Measurements from ENCODE around the gene UMAD1.
"Not testable (repeated sequence)": the region's sequence is repeated elsewhere in the genome, so short reads cannot be mapped to it uniquely, and the experiment has no call there.

The UMAD1 gene

DNA sequence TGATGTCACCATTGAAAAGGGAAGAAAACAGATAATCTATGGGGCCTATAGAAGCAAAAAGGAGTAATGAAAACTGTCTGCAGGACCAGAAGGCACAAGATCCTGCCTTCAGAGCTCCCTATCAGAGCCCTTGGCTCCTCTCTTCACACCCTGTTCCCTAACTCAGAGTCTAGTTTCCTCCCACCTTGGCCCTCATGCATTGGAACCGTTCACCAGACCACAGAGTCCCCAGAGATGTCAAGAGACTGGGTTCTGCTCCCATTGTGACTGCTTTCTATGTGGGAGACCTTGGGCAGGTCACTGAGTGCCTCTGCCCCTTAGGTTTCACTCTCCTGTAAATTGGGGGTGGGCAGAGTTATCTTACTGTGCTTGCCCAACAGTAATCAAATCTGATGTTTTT, 158.0 kb downstream of the UMAD1 start:
- DNase-seq (ENCODE audit: low spot score): no peak

DNA sequence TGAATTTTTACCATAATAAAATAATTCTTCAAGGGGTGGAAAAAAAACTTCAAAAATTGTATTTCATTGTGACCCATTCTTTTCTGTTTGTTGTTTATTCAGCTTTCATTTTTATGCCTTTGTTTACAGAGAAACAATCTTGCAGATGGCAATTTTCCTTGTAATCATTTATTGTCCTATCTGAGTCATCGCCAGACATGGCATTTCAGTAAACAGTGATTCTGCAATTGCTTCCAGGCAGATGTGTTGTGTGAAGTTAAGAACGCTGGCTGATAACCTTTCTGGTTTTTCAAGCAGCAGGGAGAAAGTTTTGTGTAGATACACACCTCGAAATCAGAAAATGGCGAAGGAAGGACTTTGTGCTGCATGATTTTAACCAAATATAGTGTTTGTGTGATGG, 158.6 kb downstream of the UMAD1 start:
- no peak for DNase-seq (ENCODE audit: low spot score)

DNA sequence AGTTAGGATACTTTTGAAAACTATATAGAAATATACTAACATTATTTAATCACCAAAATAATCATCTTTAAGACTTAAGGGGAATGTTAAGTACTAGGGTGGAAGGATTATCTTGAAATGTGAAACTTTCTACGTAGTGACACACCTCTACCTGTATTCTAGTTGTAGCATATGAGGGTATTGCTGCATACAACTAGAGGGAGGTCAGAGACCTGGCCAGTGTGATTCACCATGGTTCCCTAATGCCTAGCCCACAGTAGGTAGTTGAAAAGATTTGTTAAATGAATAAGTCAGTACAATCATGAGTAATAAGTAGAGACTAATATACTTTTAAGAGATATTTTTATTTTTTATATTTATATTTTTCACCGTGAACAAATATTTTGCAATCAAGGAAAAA, 162.0 kb downstream of the UMAD1 start:
- DNase-seq (ENCODE audit: low spot score): no peak

DNA sequence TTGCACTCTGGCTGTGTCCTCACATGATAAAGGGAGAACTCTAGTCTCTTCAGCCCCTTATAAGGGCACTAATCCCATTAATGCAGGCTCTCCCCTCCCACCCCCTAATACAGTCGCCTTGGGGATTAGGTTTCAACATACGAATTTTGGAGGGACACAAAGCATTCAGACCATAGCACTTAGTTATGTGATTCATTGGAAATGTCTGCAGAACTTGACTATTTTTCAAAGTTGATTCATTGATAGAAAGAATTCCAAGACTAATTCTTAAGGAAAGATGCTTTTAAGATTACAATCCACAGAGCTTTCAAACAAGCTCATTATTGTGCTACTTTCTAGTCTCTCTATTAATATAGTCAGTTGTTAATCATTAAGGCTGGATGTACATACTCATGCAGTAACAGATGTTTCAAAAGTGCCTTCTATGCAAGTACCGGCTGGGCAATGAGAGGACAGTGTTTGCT, 163.2 kb downstream of the UMAD1 start:
- no peak for DNase-seq (ENCODE audit: low spot score)

DNA sequence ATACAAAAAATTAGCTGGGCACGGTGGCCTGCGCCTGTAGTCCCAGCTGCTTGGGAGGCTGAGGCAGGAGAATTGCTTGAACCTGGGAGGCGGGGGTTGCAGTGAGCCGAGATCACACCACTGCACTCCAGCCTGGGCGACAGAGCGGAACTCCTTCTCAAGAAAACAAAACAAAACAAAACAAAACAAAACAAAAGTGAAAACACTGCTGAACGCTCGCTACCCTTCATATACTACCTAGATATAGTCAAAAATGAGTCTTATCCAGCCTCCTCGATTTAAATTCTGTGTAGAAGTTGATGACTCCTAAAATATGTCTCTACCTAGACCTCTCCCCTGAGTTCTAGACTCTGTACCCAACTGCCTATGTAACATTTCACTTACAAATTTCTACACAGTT, 164.3 kb downstream of the UMAD1 start:
- not testable (repeated sequence) for DNase-seq (ENCODE audit: low spot score)

DNA sequence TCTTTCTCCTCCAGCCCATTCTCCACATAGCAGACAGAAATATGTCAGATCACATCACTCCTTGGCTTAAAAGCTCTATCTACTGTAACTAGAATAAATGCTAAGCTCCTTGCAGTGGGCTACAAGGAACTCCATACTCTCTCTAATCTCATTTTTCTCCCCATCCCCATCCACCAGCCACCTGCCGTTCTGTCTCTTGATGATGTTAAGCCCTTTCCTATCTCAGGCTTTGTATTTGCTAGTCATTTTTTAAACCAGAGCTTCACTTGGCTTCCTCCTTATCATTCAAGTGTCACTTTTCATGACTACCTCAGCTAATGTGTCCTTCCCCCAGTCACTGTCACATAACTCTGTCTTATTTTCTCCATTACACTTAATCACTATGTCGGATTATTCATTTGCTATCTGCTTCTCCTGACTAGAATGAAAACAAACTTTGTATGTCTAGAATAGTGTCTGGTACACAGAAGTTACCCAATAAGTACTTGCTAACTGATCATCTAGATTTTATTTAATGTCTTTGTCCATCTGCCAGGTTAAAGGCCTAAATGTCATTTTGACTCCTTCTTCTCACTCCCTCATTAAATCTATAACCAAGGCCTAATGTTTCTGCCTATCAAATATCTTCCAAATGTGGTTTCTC, 165.1 kb downstream of the UMAD1 start:
- DNase-seq (ENCODE audit: low spot score): no peak

DNA sequence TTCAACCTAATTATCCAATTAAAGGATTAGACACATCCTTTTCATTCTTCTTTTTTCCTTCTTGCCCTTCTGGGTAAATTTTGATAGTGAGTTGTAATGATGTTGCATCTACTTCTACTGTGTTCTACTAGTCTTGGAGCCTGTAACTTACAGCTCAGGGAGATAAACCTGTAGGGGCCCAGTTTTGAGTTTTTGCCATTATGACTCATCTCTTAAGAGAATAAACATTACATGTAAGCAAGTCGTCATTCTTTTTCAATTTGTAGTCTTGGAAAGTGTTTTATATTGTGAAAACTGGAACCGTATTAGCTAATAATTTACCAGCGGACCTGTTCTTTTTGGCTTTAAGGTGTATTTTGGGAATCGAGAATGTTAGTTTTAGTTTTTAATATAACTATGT, 167.6 kb downstream of the UMAD1 start:
- DNase-seq (ENCODE audit: low spot score): no peak

DNA sequence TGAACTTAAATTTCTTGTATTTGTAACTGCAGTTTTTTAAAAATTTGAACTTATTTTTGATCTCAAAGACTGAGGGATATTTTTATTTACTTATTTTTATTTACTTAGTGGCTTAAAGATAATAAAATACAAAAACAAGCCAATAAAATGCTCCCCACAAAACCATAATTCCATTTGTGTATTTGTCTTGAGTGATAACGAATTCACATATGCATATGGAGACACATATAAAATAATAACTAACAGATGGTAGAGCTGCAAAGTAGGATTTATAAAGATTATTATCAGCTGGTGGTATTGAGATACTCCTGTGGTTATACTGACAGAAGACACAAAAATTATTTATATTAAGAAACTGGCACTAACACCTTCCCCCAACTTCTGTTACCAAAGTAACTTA, 168.1 kb downstream of the UMAD1 start:
- no peak for DNase-seq (ENCODE audit: low spot score)

DNA sequence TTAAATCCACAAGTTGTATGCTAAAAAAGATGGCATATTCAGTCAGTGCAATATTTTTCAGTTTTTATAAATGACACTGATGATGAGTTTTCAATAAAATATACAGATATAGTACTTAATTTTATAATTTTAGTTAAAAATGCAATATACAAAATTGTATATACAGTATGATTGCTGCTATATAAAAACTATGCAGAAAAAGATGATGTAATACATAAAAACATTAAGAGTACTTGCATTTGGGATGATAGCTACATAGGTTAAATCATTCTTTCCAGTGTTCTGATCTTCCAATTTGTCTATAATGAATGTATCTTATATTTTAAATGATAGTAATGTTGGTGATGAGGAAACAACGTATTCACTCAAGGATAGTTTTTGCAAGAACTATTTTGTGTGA, 169.8 kb downstream of the UMAD1 start:
- DNase-seq (ENCODE audit: low spot score): no peak

DNA sequence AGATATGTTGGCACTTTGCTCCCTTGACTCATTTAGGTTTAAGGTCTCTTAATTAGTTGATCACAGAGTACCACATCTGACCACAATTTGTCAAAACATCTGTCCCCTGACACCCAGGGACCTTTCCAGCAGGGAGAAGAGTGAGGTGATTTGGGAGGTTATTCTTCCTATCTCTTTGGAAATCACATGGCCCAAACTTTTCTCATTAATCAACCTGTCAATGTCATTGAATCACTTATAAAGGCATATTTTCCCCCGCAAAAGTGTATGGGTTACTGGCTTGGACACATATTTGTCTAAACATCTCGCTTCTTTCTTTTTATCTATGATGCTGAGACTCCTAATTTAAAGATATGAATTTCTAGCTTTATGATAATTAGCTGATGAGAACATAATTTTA, 170.3 kb downstream of the UMAD1 start:
- no peak for DNase-seq (ENCODE audit: low spot score)

DNA sequence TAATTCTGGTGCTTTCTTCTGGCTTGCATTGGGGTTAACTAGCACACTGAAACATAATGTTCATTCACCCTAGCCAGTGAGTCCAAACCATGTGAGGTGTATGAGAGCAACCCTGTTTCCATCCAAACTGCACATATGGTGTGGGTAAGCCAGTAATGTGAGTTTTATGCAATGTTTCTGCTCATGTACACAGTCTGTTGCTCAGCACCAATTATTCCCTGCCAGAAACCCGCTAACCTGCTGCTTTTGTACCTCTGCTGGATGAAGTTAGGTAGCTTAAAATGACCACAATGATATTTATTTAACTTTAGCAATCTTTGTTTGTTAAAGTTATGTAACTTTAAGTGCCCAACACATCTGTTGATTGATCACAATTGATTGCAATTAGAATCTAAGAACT, 171.6 kb downstream of the UMAD1 start:
- no peak for DNase-seq (ENCODE audit: low spot score)

DNA sequence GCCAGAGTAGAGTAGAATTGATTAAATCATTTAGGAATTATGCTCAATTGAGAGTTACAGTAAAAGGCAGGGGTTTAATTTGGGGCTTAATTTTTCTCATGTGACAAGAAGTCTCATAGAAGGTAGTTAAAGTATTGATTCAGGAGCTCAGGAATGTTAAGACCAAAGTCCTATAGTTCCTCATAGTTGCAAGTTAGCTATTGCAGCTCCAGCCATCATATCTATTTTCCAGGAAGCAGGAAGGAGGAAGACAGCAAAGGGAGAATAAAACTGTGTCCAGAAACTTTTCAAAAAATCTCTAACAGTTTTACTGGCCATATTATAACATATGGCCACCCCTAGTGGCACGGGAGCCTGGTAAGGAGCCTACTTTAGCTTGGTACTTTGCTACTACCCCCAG, 174.8 kb downstream of the UMAD1 start:
- DNase-seq (ENCODE audit: low spot score): no peak

DNA sequence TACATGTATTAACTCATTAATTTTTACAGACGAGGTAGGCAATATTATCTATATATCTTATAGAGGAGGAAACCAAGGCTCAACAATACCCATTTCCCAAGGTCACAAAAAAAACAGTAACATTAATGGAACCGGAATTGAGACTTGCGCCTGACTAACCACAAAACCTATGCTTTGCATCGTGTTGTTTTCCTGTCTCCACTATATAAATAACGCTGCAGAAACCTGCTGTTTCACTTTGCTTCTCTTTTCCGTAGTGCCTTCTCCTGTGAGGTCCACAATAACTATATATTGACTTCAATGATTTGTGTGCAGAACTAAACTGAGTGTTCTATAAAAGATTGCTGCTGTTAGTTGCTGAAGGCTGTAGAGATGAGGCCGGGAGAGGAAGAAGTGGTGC, 175.5 kb downstream of the UMAD1 start:
- DNase-seq (ENCODE audit: low spot score): peak; percentile 28

DNA sequence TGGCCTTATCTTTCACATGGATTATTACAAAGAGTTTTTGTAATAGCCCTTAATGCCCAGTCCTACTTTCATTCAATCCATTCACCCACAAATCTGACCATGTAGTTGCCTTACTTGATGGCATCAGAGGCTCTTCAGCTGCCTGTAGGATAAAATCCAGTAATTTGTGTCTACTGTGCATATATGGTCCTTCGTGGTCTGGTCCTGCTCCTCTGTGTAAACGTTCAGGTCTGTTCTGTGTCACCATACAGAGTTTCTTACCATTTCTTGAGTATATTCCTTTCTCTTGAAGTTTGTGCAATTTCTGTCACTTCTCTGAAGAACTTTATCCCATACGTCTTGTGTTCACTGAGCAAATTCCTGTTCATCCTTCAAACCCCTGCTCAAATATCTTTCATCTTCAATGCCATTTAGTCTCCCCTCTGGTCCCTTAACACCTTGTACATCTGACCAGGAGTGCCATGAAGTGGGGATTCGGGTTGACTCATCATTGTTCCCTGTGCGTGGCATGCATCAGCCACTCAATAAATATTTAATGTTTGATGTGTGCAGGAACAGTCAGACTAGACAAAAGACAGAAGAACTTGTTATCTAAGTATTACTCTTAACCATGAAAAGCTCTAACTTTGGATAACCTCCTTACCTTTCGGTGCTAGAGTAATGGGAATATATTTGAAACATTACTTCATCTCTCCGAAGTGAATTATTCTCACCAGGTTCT, 176.4 kb downstream of the UMAD1 start:
- DNase-seq (ENCODE audit: low spot score): no peak

DNA sequence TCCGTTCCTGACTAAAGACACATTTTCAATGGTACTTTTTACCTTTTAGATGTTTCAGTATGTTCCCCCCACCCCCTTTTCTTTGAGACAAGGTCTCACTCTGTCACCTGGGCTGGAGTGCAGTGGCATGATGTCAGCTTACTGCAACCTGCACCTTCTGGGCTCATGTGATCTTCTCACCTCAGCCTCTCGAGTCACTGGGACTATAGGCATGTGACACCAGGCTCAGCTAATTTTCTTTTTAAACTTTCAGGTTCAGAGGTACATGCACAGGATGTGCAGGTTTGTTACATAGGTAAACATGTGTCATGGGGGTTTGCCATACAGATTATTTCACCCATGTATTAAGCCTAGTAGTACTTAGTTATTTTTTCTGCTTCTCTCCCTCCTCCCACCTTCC, 177.2 kb downstream of the UMAD1 start:
- peak; percentile 14 for DNase-seq (ENCODE audit: low spot score)

DNA sequence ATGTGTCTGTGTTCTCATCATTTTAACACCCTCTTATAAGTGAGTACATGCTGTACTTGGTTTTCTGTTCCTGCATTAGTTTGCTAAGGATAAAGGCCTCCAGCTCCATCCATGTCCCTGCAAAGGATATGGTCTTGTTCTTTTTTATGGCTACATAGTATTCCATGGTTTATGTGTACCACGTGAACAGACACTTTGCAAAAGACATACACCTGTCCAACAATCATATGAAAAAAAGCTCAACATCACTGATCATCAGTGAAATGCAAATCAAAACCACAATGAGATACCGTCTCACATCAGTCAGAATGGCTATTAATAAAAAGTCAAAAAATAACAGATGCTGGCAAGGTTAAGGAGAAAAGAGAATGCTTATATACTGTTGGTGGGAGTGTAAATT, 177.6 kb downstream of the UMAD1 start:
- not testable (repeated sequence) for DNase-seq (ENCODE audit: low spot score)

DNA sequence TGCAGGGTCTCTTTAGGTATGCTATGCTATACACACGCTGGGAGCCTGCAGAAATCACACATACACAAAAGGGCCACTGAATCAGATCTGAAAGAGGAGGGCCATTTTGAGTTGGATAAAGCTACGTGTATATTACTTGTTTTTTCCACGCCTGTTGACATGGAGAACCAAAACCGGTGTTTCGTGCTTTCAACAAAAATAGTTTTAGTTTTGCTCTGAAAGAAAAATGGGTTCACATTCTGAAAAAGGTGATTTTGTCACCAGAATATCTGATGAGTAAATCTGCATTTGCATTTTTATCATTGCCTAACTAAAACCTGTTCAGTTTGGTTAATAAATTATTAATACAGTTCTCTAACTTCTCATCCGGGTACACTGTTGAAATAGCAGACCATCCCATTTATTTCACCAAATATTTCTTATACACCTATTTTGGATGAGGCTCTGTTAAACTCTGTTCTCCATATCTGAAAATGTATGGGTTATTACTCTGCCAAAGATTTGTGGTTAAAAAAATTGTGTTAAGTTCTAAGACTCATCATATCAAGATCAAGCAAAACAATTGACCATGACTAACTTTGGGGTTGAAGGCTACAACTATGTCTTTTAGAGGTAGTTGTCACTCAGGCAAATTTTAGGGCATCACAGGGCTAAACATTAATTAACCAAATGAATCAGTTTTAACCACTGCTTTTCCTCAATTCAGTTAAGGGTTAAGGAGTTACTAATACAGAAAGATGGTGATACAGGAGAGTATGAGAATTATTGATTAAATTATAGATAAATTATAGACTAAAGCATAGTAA, 179.1 kb downstream of the UMAD1 start:
- DNase-seq (ENCODE audit: low spot score): no peak

DNA sequence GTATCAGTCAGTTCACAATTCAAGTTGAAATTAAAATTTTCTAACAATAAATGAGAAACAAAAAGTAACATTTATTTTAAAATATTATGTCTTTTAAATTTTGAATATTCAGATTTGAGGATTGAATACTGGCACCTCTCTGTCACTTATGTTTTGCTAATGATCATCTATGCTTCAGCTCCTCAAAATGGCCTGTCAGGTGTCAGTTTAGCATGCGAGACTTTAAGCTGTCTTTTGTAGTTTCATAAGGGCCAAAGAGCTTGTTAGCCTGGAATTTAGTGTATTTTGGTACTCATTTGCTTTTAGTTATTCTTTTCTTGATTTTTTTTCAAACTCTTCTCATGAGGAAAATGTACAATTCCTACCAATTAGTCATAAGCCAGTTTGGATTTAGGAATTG, 179.9 kb downstream of the UMAD1 start:
- DNase-seq (ENCODE audit: low spot score): no peak

DNA sequence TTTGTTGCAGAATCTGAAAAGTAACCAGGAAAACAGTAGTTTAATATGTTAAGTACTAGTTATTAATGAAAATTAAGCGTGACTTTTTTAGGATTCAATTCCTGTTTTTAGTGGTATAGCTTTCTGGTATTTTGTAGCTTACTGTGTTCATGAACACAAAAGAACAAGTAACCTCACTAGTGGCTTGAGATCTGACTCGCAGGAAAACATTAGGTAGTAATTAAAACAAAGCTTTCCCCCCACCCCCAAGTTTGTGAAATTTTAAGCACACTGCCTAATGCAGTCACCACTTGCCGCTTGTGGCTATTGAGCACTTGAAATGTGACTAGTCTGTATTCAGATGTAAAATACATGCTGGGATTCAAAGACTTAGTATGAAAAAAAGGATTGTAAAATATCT, 180.4 kb downstream of the UMAD1 start:
- no peak for DNase-seq (ENCODE audit: low spot score)

DNA sequence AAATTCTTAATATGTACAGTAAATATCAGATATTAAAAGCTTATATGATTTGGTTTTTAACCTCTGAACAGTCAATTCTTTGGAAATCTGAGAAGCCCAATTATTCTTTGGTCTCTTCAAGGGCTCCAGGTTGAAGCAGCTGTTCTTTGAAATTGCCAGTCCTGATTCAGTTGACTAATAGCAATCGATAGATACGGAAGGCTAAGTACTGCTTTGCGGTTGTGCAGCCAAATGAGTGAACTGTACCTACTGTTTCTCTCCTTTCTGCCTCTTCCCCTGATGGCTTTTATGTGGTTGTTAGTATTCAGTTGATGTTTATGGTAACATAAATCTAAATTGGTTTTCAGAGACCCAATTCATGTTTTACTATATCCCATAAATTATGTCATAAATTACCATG, 181.0 kb downstream of the UMAD1 start:
- DNase-seq (ENCODE audit: low spot score): no peak

DNA sequence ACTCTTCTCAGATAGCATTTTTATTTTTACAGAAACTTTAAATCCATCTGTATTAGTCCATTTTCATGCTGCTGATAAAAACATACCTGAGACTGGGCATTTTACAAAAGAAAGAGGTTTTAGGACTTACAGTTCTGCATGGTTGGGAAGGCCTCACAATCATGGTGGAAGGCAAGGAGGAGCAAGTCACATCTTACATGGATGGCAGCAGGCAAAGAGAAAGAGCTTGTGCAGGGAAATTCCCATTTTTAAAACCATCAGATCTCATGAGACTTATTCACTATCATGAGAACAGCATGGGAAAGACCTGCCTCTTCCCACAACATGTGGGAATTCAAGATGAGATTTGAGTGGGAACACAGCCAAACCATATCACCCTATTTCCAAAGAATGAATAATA, 184.7 kb downstream of the UMAD1 start:
- not testable (repeated sequence) for DNase-seq (ENCODE audit: low spot score)

DNA sequence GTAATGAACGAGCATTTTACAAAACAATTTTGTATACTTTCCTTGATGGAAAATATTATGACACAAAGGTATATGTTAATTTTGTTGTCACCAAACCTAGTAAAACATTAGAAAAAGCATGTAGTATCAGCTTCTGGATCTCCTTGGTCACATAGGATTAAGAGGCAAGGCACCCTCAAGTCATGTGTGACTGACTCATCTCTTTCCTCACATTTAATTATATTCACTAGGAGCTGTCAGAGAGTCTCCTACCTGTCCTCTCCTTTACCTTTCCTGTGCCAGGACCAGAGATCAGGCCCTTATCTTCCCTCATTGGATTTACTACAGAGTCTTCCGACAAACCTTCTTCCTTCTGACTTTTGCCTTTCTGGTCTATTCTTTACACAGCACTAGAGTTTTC, 189.1 kb downstream of the UMAD1 start:
- DNase-seq (ENCODE audit: low spot score): no peak
